Measurements from ENCODE around the gene SDCBP2. TPM values are rescaled to one million over a fixed set of nuclear protein-coding genes. Genes with fewer than 3 reads are reported as not detected.

The SDCBP2 gene
- polyA plus RNA-seq, 2 of the 4 experiments (the other 2 are of a cell fraction), result 0.35 to 0.58 TPM

- POLR2A ChIA-PET, result no interaction called here
Observed at GRCh38 chr20:1371202-1371782, 42.4 kb upstream of the SDCBP2 start.

DNA sequence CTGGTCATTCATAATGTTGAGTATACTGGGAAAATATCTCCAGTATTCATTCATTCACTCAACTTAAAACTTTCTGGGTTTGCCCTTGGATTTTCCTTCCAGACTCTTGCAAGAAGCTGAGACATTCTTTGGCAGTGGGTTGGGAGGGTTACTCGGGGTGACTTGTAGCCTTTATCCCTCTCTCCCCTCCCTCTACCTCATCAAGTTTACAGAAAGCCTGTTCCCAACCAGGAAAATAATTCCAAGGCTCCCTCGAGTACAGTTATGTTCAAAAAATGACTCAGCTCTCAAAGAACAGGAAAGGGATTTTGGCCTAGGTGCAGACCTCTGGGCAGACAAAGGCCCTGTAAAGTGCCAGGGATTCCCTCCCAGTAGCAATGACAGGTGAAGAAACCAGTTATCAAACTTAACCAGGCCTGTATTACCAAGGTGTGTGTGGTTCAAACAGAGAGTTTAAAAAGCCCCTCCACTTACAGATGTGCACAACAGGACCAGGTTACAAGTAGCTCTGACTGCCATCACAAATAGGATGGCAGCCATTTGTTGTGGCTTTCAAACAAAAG lies 41.7 kb upstream of the SDCBP2 start:
- no peaks in the 10 kb centered on the region for H3K9me3 ChIP-seq
- FAIRE-seq (no peak), ATAC-seq (no peak), DNase-seq (ENCODE audit: low read depth in 1 of 2, low spot score in 1 of 2) (no peak)
- H3K27ac ChIP-seq, result no peak overlapping the region
- ChIA-PET POLR2A (no interaction called here), CTCF (interaction anchor here (0.6 to 2.7 kb wide), 3 partner anchors 12 to 1041 kb away, joined by 3 to 10 read pairs (median 5); no protein-coding TSS in a partner anchor)
- H3K4me2 ChIP-seq, result no peak overlapping the region
- TF ChIP-seq CEBPB (IDR thresholded peaks at IDR 0.05) (no peak), ZFP36 (IDR thresholded peaks at IDR 0.05; ENCODE audit: borderline replicate concordance, partially characterized antibody) (no peak), CHD4 (IDR thresholded peaks at IDR 0.05; ENCODE audit: borderline replicate concordance) (no peak), CBX2 (IDR thresholded peaks at IDR 0.05; ENCODE audit: borderline replicate concordance, low read depth) (no peak), FOSB (CRISPR knock-in tag; IDR thresholded peaks at IDR 0.05) (no peak), MAZ (IDR thresholded peaks at IDR 0.05; ENCODE audit: borderline replicate concordance, low read depth, low read length) (no peak), ZC3H11A (IDR thresholded peaks at IDR 0.05) (no peak), MAFK (IDR thresholded peaks at IDR 0.05; ENCODE audit: partially characterized antibody) (no peak), TFCP2L1 (CRISPR knock-in tag; IDR thresholded peaks at IDR 0.05) (no peak), POLR2A (IDR thresholded peaks at IDR 0.05; ENCODE audit: low read length) (no peak), ZNF302 (CRISPR knock-in tag; IDR thresholded peaks at IDR 0.05) (no peak), FOXS1 (CRISPR knock-in tag; IDR thresholded peaks at IDR 0.05) (no peak), HMGXB4 (CRISPR knock-in tag; IDR thresholded peaks at IDR 0.05; ENCODE audit: borderline replicate concordance) (no peak), JUN (IDR thresholded peaks at IDR 0.05) (no peak)
- WGBS (ENCODE audit: missing lambda C conversion rate), result 48% methylated on average over 2 of the region's 2 CpGs
- H3K4me3 ChIP-seq, result no peak overlapping the region
- peaks cover 14% of the 10 kb centered on the region for H3K4me1 ChIP-seq

More at GRCh38 chr20:1371202-1371782, 42.4 kb upstream of the SDCBP2 start:
- Histone ChIP-seq H3K9me3 (no peaks in the 10 kb centered on the region), H3K4me2 (no peak overlapping the region), H3K27ac (no peak overlapping the region), H3K4me1 (peaks cover 14% of the 10 kb centered on the region), H3K4me3 (no peak overlapping the region)
- no peak for DNase-seq (ENCODE audit: low read depth in 1 of 2, low spot score in 1 of 2)
- TF ChIP-seq CEBPB (IDR thresholded peaks at IDR 0.05), result 0 out of 4 replicates have a peak, but pooled peaks of 1 of the 2 experiments have one; percentile 28
- no peak for TF ChIP-seq HMGXB4 (CRISPR knock-in tag; IDR thresholded peaks at IDR 0.05; ENCODE audit: borderline replicate concordance)
- CTCF ChIA-PET, result interaction anchor here (1.4 to 2.7 kb wide), 3 partner anchors 12 to 133 kb away, joined by 5 to 10 read pairs (median 5); no protein-coding TSS in a partner anchor
- FAIRE-seq, result no peak
- 90% methylated on average over 3 of the region's 3 CpGs for WGBS (ENCODE audit: missing lambda C conversion rate)
- ATAC-seq, result no peak

GRCh38 chr20:1369970-1370369 lies 41.0 kb upstream of the SDCBP2 start:
- ATAC-seq, result no peak
- FAIRE-seq, result no peak
- no peak overlapping the region for H3K27ac ChIP-seq
- no peak overlapping the region for H3K4me3 ChIP-seq
- DNase-seq (ENCODE audit: low read depth in 1 of 2, low spot score in 1 of 2), result no peak
- WGBS (ENCODE audit: missing lambda C conversion rate), result 92% methylated on average over 3 of the region's 3 CpGs
- ChIA-PET CTCF (interaction anchor here (1.1 to 2.7 kb wide), 2 partner anchors 21 to 134 kb away, joined by 3 to 10 read pairs; no protein-coding TSS in a partner anchor), POLR2A (no interaction called here)
- no peak overlapping the region for H3K4me2 ChIP-seq
- TF ChIP-seq JUNB (IDR thresholded peaks at IDR 0.05), result no peak
- TF ChIP-seq CHD2 (IDR thresholded peaks at IDR 0.05; ENCODE audit: low read length, partially characterized antibody), result no peak
- no peak for TF ChIP-seq SREBF2 (IDR thresholded peaks at IDR 0.05)
- TF ChIP-seq, protein P1, sequence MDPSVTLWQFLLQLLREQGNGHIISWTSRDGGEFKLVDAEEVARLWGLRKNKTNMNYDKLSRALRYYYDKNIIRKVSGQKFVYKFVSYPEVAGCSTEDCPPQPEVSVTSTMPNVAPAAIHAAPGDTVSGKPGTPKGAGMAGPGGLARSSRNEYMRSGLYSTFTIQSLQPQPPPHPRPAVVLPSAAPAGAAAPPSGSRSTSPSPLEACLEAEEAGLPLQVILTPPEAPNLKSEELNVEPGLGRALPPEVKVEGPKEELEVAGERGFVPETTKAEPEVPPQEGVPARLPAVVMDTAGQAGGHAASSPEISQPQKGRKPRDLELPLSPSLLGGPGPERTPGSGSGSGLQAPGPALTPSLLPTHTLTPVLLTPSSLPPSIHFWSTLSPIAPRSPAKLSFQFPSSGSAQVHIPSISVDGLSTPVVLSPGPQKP (IDR thresholded peaks at IDR 0.05; ENCODE audit: low read depth, low read length), result no peak
- TF ChIP-seq MAX (IDR thresholded peaks at IDR 0.05), result no peak
- no peak for TF ChIP-seq RNF2 (IDR thresholded peaks at IDR 0.05; ENCODE audit: borderline replicate concordance, low read depth)
- TF ChIP-seq POLR2A (IDR thresholded peaks at IDR 0.05; ENCODE audit: low read length), result no peak
- TF ChIP-seq, protein P2, sequence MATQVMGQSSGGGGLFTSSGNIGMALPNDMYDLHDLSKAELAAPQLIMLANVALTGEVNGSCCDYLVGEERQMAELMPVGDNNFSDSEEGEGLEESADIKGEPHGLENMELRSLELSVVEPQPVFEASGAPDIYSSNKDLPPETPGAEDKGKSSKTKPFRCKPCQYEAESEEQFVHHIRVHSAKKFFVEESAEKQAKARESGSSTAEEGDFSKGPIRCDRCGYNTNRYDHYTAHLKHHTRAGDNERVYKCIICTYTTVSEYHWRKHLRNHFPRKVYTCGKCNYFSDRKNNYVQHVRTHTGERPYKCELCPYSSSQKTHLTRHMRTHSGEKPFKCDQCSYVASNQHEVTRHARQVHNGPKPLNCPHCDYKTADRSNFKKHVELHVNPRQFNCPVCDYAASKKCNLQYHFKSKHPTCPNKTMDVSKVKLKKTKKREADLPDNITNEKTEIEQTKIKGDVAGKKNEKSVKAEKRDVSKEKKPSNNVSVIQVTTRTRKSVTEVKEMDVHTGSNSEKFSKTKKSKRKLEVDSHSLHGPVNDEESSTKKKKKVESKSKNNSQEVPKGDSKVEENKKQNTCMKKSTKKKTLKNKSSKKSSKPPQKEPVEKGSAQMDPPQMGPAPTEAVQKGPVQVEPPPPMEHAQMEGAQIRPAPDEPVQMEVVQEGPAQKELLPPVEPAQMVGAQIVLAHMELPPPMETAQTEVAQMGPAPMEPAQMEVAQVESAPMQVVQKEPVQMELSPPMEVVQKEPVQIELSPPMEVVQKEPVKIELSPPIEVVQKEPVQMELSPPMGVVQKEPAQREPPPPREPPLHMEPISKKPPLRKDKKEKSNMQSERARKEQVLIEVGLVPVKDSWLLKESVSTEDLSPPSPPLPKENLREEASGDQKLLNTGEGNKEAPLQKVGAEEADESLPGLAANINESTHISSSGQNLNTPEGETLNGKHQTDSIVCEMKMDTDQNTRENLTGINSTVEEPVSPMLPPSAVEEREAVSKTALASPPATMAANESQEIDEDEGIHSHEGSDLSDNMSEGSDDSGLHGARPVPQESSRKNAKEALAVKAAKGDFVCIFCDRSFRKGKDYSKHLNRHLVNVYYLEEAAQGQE (IDR thresholded peaks at IDR 0.05), result no peak
- TF ChIP-seq FOXS1 (CRISPR knock-in tag; IDR thresholded peaks at IDR 0.05), result no peak
- no peak for TF ChIP-seq ZNF302 (CRISPR knock-in tag; IDR thresholded peaks at IDR 0.05)
- no peak for TF ChIP-seq NFE2L2 (conservative IDR thresholded peaks at IDR 0.05; ENCODE audit: low read length)
- no peak for TF ChIP-seq USF2 (IDR thresholded peaks at IDR 0.05)
- no peak for TF ChIP-seq CEBPB (IDR thresholded peaks at IDR 0.05)
- peaks cover 14% of the 10 kb centered on the region for H3K4me1 ChIP-seq
- no peaks in the 10 kb centered on the region for H3K9me3 ChIP-seq
